HFF-Myc (cell line): ENCODE results near the gene GCK.

Experiments
- DNase-seq: peaks from one replicate; pipeline ENCODE4 v3.0.0-alpha.2; 2011; ENCODE audit warnings: low read depth; ENCODE audit errors: extremely low read depth
- H3K4me3 ChIP-seq: replicated peaks from 2 replicates; pipeline ENCODE4 v1.5.1; 2011; ENCODE audit warnings: low read depth, mild to moderate bottlenecking, control low read depth, low read length
- CTCF ChIP-seq: IDR thresholded peaks from 2 replicates; pipeline ENCODE4 v1.5.1; 2012; ENCODE audit warnings: mild to moderate bottlenecking, low read depth, low read length, control low read depth; ENCODE audit errors: missing control alignments

GCK gene

DNA sequence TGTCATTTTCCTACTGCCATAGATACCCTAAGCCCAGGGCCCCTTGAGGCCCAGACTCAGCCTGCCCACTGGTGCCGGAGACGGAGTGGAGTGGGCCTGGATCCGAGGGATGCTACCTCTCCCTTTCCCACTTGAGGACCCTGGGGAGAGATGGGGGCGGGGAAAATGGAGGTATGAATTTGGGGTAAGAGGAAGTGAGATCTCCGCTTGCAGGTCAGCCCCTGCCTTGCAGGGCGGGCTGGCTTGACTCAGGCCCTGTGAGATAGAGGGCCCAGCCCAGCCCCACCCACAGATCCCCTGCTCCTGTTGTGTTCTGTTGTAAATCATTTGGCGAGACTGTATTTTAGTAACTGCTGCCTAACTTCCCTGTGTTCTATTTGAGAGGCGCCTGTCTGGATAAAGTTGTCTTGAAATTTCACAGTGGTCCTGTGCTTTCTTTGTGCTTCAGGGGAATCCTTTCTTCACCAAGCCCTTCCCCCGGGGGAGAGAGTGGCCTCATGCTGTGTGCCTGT, 24.7 kb upstream of the GCK start:
- no peak for DNase-seq
- no peak for TF ChIP-seq CTCF
- no peak overlapping the region for H3K4me3 ChIP-seq

DNA sequence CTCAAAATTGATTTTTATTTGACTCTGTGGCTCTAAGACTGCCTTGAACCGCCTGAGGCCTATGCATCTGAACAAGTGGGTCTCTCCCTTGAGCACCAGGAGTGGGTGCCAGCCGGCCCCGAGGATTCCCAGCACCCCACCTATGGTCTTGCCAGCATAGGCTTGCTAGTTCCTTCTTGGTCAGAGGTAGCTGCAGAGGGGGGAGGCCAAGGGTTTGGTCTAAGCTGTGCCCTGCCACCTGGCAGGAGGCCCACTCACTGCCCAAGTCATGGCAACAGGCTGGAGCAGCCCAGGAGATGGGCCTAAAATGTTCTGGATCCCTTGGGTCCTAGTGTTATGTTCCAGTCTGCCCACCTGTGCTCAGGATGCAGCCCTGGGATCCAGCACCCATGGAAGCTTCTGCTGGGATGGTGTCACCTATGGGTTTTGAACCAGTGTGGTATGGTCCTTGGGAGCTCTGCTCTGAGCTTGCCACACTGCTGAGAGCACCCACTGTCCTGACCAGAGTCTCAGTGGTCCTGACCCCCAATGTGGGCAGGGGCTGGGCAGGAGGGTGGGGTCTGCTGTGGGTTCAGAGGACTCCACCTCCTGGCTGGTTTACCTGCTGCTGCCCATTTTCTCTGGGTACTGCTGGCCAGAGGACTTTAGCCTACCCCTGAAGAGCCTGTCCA, 24.1 kb upstream of the GCK start:
- TF ChIP-seq CTCF: no peak
- no peak for DNase-seq
- no peak overlapping the region for H3K4me3 ChIP-seq

DNA sequence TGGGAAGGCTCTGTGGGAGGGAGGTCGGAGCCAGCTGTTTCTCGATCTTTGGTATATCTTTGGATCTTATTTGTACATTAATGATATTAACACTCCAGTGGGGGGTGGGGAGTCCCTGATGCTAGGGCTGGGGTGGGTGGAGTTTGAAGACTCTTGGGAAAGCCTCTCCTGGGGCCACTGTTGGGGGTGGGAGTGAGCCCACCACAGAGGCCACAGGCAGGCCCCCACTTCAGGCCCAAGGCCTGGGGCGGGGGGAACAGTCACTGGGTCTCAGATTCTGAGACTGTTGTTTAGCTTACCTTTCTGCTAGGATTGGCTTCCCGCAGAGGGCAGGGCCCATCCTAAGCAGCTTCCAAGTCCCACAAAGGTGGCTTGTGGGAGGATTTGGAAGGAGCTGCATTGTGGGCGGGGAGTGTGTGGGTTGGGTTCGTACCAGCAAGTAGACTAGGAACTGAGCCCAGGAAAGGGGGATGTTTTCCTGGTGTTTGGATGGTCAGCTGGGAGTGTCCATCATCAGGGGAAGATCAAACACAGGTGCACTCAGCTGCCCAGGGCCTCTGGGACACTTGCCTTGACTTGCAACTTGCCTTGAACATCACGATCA, 23.4 kb upstream of the GCK start:
- H3K4me3 ChIP-seq: no peak overlapping the region
- no peak for TF ChIP-seq CTCF
- DNase-seq: no peak

DNA sequence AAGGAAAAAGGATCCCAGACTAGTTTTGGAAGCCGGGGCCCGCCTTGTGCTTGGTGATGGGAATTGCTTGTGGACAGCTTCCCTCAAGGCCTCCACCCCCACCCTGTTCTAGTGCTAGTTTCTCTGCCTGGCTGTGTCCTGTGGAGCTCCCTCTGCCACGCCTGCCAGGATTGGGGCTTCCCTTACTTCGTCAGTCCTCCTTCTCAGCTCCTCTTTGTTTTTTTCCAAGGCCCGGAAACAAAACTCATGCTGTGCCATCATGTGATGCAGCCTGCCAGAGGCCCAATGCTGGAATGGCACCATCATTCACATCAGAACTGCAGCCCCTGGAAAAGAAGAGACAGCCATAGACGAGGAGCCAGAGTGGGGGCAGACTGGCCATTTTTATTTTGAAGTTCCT, 22.8 kb upstream of the GCK start:
- DNase-seq: no peak
- no peak for TF ChIP-seq CTCF
- H3K4me3 ChIP-seq: no peak overlapping the region

GRCh38 chr7:44211126-44211675, 22.0 kb upstream of the GCK start:
- H3K4me3 ChIP-seq: no peak overlapping the region
- no peak for DNase-seq
- TF ChIP-seq CTCF: no peak

- no peak for DNase-seq
- H3K4me3 ChIP-seq: no peak overlapping the region
- no peak for TF ChIP-seq CTCF
Observed at GRCh38 chr7:44210107-44210506, 20.9 kb upstream of the GCK start.
